ENCODE results near the gene FANCC. TPM values are rescaled to one million over a fixed set of nuclear protein-coding genes. Genes with fewer than 3 reads are reported as not detected.

The FANCC gene
- total and polyA plus RNA-seq, 2 of the 8 experiments (the other 6 are each of a cell fraction or from before 2014, with no cell fraction given): 7.8 to 15.2 TPM

GRCh38 chr9:95062596-95063065, 254.9 kb downstream of the FANCC start:
- H4K8ac ChIP-seq (ENCODE audit: extremely low read depth, insufficient read depth, low read length): no peak overlapping the region
- H3K4me3 ChIP-seq (ENCODE audit: extremely low read depth in 1 of 4, insufficient read depth in 2 of 4, low read depth in 3 of 4, low read length in 4 of 4): no peak overlapping the region
- H3K27ac ChIP-seq (ENCODE audit: low read depth, low read length): no peak overlapping the region
- H3K79me1 ChIP-seq (ENCODE audit: low read depth, low read length): no peaks in the 10 kb centered on the region
- H3K4ac ChIP-seq (replicated peaks; ENCODE audit: insufficient read length, low read depth, low read length): no peak overlapping the region
- no peaks in the 10 kb centered on the region for H3K36me3 ChIP-seq (ENCODE audit: control insufficient read depth in 2 of 4, insufficient read depth in 4 of 4, low read length in 3 of 4)
- no peak overlapping the region for H2BK20ac ChIP-seq (ENCODE audit: low read length)
- H3K23me2 ChIP-seq (ENCODE audit: low read depth, low read length): no peaks in the 10 kb centered on the region
- H4K5ac ChIP-seq (ENCODE audit: insufficient read length, low read depth, low read length): no peak overlapping the region
- CTCF ChIA-PET (ENCODE audit: partially characterized antibody): interaction anchor here (0.5 to 1.9 kb wide), 9 partner anchors 10 to 434 kb away, joined by 3 to 8 read pairs (median 3); no protein-coding TSS in a partner anchor
- H4K20me1 ChIP-seq (replicated peaks in 1 of 2; ENCODE audit: control insufficient read depth in 1 of 2, insufficient read depth in 2 of 2, low read length in 2 of 2): no peaks in the 10 kb centered on the region
- H3K14ac ChIP-seq (ENCODE audit: insufficient read length): no peak overlapping the region
- no peak overlapping the region for H2BK15ac ChIP-seq (ENCODE audit: low read length)
- TF ChIP-seq CHD1 (IDR thresholded peaks at IDR 0.05; ENCODE audit: low read depth, low read length) (no peak), BRCA1 (IDR thresholded peaks at IDR 0.05; ENCODE audit: low read depth, low read length) (no peak), TAF1 (IDR thresholded peaks at IDR 0.05; ENCODE audit: low read depth, low read length) (no peak), KDM5A (IDR thresholded peaks at IDR 0.05; ENCODE audit: low read length) (no peak), BACH1 (IDR thresholded peaks at IDR 0.05; ENCODE audit: low read length) (no peak), NRF1 (IDR thresholded peaks at IDR 0.05; ENCODE audit: low read depth, low read length) (no peak)
- no peak overlapping the region for H3K18ac ChIP-seq (ENCODE audit: extremely low read depth, low read length)
- no peak overlapping the region for H3K9ac ChIP-seq (replicated peaks in 1 of 4; ENCODE audit: extremely low read depth in 1 of 4, low read depth in 3 of 4, low read length in 3 of 4)
- H2AK5ac ChIP-seq (ENCODE audit: low read depth, low read length): no peak overlapping the region
- no peak overlapping the region for H2AFZ ChIP-seq (ENCODE audit: low read length)
- 88% methylated on average over 7 of the region's 7 CpGs; no CpG with 5 or more reads in 1 of the 2 experiments for WGBS, 2 experiments (ENCODE audit: extremely low coverage in 1 of 2, insufficient coverage in 1 of 2, insufficient read length in 1 of 2, insufficient replicate concordance in 2 of 2, low coverage in 1 of 2, low lambda C conversion rate in 2 of 2, missing lambda C conversion rate in 1 of 2)
- no peak overlapping the region for H2BK120ac ChIP-seq (replicated peaks; ENCODE audit: low read depth, low read length)
- no peaks in the 10 kb centered on the region for H3K9me3 ChIP-seq (ENCODE audit: insufficient read depth in 2 of 2, low read depth in 1 of 2, low read length in 1 of 2)
- no peak overlapping the region for H3K23ac ChIP-seq (ENCODE audit: insufficient read length)
- no peaks in the 10 kb centered on the region; a peak in 1 of 7 replicates for H3K27me3 ChIP-seq (replicated peaks in 1 of 4; ENCODE audit: control insufficient read depth in 3 of 4, extremely low read depth in 1 of 4, insufficient read depth in 3 of 4, low read length in 3 of 4)
- POLR2A ChIA-PET (ENCODE audit: partially characterized antibody): no interaction called here
- H3K56ac ChIP-seq (replicated peaks; ENCODE audit: insufficient read length, low read depth, low read length): no peak overlapping the region
- no peak overlapping the region for H4K91ac ChIP-seq (replicated peaks; ENCODE audit: insufficient read length, low read length)
- no peak for DNase-seq (ENCODE audit: low read depth in 1 of 2, low spot score in 2 of 2)
- no peak overlapping the region for H2BK5ac ChIP-seq (ENCODE audit: low read depth, low read length)
- H3K79me2 ChIP-seq (ENCODE audit: control insufficient read depth in 1 of 2, insufficient read depth in 2 of 2, low read length in 2 of 2): no peaks in the 10 kb centered on the region
- no peak for FAIRE-seq
- H3K4me2 ChIP-seq (ENCODE audit: insufficient read depth in 1 of 2, low read depth in 2 of 2, low read length in 2 of 2): no peak overlapping the region
- no peak overlapping the region for H2BK12ac ChIP-seq (ENCODE audit: low read depth, low read length)
- peaks cover 0 to 10% (median under 1%) of the 10 kb centered on the region in 4 experiments; a peak in 3 of 7 replicates for H3K4me1 ChIP-seq (replicated peaks in 1 of 4; ENCODE audit: control insufficient read depth in 3 of 4, insufficient read depth in 4 of 4, low read length in 3 of 4)
